HG03520 (cell line): Measurements from ENCODE around the gene DDX1.

Source experiments
- ATAC-seq: cut with Tn5 transposase; IDR thresholded peaks from one replicate; pipeline ENCODE4 v1.9.1; 2021; ENCODE audit warnings: mild to moderate bottlenecking, moderate library complexity; ENCODE audit not compliant: unreplicated experiment

Gene DDX1

DNA sequence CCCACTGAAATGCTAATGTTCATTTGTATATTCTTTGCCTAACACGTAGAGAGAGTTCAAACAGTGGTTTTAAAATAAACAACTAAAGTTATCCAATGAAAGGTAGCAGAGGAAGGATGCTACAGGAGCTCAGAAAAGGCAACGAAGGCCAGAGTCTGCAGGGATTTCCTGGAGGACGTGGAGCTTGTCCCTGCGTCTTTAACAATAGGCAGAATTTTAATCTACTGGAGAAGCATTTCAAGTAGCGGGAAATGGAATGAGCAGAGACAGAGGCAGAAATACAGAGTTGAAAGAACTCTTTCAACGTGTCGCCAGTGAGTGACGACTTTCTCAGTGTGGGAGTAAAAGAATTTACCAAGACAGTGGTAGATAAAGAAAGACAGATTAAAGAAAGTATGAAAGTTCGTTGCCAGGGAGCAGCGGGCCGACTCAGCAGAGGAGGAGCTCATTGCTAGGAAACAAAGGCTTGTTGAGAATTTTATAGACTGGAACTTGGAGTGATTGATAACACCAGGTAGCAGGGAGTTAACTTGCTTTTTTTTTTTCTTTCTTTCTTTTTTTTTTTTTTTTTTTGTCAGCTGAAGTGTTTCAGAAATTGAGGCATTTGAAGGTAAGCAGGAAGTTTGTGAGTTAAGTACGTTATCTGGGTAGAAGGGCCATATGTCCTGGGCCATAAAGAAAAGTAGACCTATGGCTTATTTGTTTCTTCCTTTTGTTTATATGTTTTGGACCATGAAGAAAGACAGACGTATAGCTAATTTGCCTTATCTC is 29.9 kb upstream of the DDX1 start:
- ATAC-seq, result peak; percentile 14

DNA sequence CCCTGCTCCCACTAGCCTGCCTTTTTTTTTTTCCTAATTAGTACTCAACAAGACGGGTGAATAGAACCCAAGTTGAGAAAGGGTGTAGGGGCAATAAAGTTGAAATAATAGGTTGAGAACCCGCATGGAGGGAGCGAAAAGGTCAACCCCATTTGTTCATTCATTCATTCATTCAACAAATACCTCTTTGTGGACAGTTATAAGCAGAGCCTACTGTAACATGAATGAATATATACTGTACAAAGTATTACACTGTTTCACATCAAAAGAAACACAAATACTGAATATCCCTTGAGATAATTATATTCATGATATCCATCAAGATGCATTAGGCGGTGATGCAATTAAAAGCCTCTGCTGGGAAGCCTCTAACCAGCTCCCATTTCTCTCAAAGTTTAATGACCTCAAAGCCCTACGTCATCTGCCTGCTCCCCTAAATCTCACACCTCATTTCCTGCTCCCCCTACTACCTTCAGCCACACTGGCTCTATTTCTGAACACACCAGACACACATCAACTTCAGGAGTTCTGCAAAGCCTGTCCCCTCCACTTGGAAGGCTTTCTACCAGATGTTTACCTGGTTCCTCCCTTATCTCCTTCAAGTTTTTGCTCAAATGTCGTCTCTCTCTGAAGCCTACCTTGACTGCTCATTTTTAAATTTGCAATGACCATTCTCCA is 29.2 kb upstream of the DDX1 start:
- ATAC-seq, result no peak

DNA sequence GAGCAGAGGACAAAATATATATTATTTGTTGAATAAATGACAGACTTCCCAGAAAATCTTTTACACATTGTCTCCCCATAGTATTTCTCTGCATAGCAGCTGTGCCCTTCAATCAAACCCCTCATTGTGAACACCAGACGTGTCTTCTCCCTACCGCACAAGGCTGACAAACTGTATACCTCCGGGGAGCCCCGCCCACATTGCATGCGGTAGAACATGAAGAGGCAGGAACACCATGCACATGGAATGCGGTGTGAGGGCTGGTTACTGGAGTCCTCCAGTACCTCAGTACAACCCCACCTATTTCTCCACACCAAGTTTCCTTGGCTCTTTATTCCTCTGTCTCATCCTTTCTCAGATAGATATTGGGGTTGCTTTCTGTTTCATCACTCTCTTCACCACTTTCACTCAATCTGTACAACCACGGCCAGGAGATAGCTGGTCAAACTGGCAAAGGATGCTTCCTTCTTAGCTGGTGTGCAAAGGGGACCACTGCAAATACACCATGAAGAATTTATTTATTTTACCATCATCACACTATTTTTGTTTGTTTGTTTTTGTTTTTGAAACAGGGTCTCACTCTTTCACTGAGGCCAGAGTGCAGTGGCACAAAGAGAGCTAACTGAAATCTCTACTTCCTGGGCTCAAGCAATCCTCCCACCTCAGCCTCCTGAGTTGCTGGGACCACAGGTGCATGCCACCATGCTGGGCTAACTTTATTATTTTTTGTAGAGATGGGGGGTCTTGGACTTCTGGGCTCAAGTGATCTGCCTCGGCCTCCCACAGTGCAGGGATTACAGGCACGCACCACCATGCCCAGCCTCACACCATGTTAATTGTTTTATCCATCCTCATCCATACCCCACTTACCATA is 28.2 kb upstream of the DDX1 start:
- no peak for ATAC-seq

DNA sequence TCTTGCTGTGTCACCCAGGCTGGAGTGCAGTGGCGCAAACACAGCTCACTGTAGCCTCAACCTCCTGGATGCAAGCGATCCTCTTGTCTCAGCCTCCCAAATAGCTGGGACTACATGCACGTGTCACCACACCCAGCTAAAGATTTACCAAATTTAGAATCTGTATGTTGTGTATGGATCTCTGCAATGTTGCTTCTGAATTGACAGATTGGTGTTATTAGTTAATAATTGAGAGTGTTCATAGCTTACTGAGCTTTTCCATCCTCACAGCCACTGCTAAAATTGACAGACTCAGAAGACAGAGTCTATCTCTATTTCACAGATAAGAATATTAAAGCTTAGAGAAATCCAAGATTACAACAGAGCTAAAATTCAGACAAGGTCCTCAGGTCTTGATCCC is 26.3 kb upstream of the DDX1 start:
- no peak for ATAC-seq

DNA sequence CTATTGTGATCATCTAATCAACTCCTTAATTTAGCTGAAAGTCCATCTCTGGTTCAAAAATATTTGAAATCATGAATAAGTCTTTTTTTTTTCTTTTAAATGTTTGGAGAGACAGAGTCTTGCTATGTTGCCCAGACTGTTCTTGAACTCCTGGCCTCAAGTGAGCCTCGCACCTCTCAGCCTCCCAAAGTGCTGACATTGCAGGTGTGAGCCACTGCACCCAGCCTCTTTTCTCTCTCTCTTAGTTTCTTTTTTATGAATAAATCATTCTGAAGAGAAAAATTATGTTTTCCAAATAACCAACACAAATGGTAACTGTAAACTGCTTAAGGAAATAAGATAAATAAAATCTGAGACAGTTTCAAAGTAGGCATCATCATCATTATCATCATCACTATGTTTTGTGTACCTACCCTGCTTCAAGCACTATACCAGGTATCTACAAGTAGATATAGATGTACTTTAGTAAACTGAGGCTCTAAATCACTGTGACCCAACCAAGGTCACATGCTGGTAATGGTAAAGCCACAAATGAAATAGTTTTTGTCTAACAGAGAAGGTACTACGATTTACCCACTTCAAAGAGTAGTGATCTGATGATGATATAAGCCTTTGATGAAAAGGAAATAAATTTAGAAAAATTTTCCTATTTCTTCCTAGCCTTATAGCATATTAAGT is 25.5 kb upstream of the DDX1 start:
- no peak for ATAC-seq

DNA sequence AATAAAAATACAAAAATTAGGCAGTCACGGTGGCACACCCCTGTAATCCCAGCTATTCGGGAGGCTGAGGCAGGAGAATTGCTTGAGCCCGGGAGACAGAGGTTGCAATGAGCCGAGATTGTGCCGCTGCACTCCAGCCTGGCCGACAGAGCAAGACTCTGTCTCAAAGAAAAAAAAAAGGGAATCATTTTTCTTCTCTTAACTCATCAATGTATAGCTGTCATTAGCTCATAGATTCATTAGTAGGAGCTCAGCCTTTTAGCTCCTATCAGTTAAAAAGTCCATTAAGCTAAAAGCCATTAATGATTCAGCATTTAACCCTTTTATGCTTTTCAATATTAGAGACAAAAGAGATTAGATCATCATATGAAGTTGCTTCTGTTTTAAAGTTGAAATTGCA is 24.8 kb upstream of the DDX1 start:
- ATAC-seq, result no peak

DNA sequence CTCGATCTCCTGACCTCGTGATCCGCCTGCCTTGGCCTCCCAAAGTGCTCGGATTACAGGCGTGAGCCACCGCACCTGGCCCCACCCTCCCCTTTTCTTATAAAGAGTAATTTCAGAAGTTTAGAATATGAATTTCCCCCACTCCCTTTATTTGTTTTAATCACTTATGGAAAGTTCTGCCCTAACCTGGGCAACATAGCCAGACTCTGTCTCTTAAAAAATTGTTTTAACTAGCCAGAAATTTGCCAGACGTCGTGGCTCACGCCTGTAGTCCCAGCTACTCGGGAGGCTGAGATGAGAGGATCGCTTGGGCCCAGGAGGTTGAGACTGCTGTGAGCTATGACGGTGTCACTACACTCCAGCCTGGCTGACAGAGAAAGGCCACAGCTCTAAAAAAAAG is 22.8 kb upstream of the DDX1 start:
- no peak for ATAC-seq

DNA sequence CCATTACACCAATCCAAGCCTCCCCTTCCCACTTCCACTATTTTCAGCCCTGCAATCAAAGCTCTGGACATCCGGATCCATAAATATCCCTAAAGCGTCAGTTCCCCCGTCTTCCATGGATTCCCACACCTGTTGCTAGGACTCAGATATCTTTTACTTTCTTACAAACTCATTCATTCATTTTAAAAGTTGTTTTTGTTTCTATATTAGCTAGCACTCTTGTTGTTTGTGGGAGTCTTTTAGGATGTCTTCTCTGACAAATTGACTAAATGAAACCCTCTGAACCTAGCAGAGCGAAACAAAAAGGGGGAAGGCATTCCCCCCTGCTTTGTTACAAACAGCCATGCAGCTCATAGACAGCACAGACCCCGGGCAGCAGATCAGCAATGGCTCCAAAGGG is 21.6 kb upstream of the DDX1 start:
- ATAC-seq, result no peak

DNA sequence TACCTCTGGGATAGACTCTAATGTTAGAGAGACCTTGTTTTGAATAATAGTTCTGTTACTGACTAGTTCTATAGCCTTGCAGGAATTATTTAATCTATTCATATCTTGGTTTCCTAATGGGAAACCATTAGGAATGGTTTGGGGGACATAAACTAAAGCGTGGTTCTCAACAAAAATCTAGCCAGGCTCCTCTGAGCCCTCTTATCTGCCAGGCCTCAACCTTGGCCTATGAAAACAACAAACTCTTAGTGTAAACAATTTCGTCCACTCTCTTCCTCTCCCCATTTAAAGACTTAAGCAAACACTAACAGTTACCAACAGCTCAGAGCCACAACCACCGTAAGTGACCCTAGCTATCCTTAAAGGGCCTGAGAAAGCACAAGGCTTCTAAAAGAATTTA is 19.9 kb upstream of the DDX1 start:
- no peak for ATAC-seq

DNA sequence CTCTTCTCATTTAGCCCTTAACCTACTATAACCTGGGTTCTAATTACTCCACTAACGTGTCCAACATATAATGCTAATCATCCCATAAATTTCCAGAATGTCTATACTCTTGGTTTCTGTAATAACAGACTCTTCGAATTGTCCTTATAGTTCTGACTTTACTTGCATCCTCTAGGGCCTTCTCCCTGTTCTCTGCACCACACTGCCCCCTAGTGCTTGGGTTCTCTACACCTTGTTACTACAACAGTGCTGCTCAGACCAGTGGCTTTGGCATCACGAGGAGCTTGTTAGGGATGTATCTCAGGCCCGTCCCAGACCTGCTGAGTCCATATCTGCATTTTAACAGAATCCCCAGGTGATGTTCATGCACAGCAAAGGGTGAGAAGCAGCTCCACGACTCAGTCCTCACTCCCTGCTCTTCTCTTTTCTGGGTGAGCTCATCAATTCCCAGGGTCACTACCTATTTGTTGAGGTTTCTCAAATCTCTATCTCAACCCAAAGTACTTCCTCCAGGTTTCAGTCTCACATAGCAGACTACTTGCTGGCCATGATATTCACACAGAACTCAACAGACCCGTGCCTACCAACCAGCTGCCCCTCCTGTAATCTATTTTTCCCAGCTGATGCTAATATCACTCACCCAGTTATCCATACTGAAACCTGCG is 14.5 kb upstream of the DDX1 start:
- peak; percentile 96 for ATAC-seq

DNA sequence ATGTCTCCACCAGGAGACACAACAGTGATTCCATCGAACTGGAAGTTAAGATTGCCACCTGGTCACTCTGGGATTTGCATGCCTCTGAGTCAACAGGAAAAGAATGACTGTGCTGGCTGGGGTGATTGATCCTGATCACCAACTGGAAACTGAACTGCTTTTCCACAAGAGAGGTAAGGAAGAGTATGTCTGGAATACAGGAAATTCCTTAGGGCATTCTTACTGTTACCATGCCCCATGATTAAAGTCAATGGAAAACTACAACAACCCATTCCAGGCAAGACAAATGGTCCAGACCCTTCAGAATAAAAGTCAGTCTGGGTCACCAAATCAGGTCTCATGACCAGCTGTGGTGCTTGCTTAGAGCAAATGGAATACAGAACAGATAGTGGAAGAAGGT is 12.0 kb upstream of the DDX1 start:
- ATAC-seq, result no peak

DNA sequence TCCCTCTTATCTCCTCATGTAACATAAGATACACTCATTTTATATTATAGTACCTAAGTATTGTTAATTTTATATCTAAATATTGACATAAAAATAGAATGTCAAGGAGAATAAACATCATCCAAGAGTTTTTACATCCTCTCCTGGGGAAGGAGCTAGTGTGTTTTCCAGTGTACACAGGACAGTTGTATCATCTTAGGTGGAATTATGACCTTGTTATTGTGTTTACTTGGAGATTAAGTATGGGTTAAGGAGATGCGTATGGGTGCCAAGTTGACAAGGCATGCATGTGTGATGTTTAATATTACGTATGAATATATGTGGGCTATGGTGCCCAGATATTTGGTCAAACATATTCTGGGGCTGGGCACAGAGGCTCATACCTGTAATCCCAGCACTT is 11.2 kb upstream of the DDX1 start:
- ATAC-seq, result no peak

DNA sequence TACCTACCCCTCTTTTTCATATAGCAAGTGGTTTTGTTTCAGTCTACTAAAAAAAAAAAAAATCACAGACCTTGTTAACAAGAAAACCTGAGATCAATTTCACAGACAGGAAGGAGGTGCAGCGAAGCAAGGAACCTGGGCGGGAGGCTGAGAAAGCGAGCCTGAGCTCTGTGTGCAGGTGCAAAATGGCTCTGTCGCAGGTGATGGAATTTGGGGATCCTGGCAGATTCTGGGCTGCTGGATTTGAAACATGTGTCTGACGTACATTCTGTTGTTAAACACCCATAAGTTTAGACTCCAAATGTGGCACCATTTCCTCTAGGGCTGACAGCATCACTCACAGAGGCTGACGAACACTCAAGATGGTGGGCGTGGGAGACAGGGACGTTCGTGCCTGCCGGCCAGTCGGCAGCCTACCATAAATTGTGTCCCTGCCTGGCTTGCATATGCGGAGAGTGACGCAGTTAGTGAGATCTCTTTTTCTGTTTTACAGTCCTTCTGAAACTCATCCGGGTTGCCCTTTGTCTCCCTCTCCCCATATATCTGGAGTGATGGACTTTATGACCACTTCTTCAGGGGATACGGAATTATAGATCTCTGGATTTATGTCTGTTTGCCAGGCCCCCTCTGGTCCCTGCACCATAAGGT is 8.8 kb upstream of the DDX1 start:
- no peak for ATAC-seq

DNA sequence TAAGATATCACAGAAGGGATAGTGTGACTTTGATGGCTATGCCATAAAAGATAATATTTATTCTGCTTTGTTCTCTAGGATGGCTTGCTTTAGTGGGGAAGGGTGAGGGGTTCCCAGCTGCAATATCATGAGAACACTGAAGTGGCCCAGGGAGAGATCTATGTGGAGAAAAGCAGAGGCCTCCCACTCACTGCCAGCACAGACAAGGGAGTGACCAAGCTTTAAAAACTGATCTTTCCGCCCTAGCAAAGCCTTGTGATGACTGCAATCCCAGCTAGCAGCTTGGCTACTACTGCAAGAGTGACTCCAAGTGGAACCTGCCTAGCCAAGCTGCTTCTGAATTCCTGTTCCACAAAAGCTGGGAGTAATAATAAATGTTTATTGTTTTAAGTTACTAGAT is 7.8 kb upstream of the DDX1 start:
- ATAC-seq, result no peak

DNA sequence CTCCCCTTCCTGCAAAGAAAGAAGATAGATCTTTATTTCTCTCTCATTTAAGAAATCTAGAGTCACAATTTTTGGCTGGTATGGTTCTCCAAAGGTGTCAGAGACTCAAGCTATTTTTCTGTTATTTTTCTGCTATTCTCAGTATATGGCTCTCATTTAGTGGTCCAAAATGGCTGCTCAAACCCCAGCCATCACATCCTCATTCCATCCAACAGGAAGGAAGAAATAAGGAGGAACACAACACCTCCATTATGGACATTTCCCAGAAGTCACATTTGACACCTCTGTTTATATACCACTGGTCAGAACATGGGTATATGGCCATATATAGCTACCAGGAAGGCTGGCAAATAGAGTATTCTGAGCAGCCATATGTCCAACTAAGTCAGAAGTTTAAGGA is 7.4 kb upstream of the DDX1 start:
- ATAC-seq, result no peak

DNA sequence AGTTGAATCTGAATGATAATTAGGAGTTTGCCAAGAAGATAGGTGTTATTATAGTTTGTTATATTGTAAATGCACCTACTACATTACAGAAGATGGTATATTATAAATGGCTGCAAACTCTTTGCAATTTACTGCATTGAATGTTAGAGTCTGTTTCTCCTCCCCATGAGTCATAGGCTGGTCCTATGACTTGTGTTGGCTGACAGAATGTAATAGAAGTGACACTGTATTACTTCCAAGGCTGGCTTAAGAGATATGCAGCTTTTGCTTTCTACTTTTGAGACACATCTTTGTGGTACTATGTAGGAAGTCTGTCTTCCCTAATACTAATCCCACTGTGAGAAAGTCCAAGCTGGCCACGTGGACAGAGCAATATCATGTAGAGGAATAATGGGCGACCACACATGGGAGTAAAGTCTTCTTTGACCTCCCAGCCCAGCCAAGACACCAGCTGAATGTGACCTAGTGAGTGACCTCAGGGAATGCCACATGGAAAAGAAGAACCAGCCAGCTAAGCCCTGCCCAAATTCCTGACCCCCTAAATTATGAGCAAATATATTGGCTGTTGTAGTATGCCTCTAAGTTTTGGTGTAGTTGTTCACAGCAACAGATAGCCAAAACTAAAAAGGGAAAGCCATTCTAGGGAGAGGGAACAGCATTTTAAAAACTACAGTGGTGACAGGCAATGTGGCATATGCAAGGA is 6.8 kb upstream of the DDX1 start:
- ATAC-seq, result no peak

DNA sequence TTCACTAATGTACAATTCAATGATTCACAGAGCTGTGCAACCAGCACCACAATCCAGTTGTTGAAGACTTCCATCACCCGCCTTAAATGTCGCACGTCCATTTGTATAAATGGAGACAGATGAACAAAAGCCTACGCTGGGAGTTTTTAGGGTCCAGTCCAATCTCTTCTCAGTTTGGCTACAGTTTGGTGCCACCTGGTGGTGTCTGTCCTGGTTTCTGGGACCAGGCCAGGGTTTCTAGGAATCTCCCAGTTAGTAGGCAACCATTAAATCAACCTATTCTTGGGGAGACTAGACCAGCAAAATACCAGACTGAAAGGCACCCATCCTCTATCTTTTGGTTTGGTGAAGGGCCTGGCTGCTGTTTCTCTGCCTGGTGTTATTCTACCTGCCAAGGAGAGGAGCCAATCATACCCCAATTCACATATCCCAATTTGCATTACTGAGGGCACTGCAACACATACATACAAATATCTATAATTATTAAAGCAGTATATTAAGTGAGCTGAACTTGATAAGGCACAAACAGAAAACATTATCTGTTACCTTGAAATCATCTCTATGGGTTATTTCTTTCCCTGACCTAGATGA is 3.2 kb upstream of the DDX1 start:
- no peak for ATAC-seq

DNA sequence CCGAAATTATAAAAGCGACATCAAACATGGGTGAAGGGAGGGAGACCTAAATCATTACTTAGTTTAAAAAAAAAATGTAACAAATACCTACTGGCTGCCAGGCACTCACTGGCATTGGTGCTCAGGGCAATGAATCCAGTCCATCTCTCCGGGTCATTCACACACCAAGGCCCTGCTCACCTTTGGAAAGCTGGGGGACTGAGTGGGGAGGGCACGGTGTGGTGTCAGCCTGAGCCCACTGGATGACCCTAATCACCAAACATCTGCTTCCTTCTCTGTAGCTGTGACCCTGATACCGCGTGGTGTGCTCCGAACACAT is 336 bp upstream of the DDX1 start:
- ATAC-seq, result no peak

DNA sequence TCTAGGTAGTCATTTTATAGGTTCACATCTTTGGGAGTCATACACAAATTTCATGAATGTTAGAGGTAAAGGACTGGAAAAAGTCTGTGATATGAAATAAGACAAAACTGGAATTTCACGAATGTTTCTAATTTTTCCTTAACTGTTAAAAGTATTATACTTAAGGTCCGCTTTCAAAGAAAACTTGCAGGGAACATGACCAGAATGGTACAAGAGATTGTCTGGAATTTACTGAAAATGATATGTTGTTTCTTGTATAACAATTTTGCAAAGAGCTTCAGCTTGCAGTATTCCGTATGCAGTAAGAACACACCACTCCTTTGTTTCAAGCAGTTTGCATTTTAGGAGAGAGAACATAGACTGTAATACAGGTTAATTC is 1.6 kb downstream of the DDX1 start:
- ATAC-seq, result no peak
